Endothelial cell (in vitro differentiated cells): ENCODE results near the gene SLC12A2. TPM values are rescaled to one million over a fixed set of nuclear protein-coding genes. Genes with fewer than 3 reads are reported as not detected.

Experiments
- DNase-seq: peaks from one replicate; pipeline ENCODE4 v3.0.0; 2021; ENCODE audit warnings: low spot score
- H3K27ac Mint-ChIP-seq: one replicate; pipeline ENCODE4 v1.8.0; 2021; ENCODE audit warnings: mixed read lengths, inconsistent platforms; ENCODE audit not compliant: unreplicated experiment
- H3K27me3 Mint-ChIP-seq: one replicate; pipeline ENCODE4 v1.8.0; 2021; ENCODE audit warnings: mild to moderate bottlenecking, moderate library complexity, mixed read lengths, inconsistent platforms; ENCODE audit not compliant: unreplicated experiment
- H3K36me3 Mint-ChIP-seq: one replicate; pipeline ENCODE4 v1.8.0; 2021; ENCODE audit warnings: mild to moderate bottlenecking, low read depth, mixed read lengths, inconsistent platforms; ENCODE audit not compliant: unreplicated experiment
- H3K4me1 Mint-ChIP-seq: one replicate; pipeline ENCODE4 v1.8.0; 2021; ENCODE audit warnings: mild to moderate bottlenecking, mixed read lengths, inconsistent platforms; ENCODE audit not compliant: unreplicated experiment
- H3K4me3 Mint-ChIP-seq: one replicate; pipeline ENCODE4 v1.8.0; 2021; ENCODE audit warnings: mild to moderate bottlenecking, mixed read lengths, inconsistent platforms; ENCODE audit not compliant: unreplicated experiment
- H3K9me3 Mint-ChIP-seq: one replicate; pipeline ENCODE4 v1.8.0; 2021; ENCODE audit warnings: mixed read lengths, inconsistent platforms; ENCODE audit not compliant: unreplicated experiment
- CTCF ChIP-seq: fragments of 200-600 bp; sonication (generic); IDR thresholded peaks from one replicate; pipeline ENCODE4 v1.5.0; 2021; ENCODE audit warnings: antibody characterized with exemption; ENCODE audit not compliant: unreplicated experiment
- total RNA-seq: library from RNA; stranded (reverse); fragmentation: NEBNext Ultra II Directional; extraction: Animal tissue kit (Norgen Biotek cat#: 25700); gene quantifications from one replicate; pipeline ENCODE4 v1.2.1, GENCODE V29; 2021; ENCODE audit not compliant: unreplicated experiment

The SLC12A2 gene
- total RNA-seq, 1 donor from 2014 or later: 45.7 TPM

- DNase-seq: no peak
- Mint-ChIP-seq H3K9me3 (no peaks in the 10 kb centered on the region), H3K36me3 (no peaks in the 10 kb centered on the region), H3K4me3 (no peak overlapping the region), H3K27ac (no peak overlapping the region), H3K4me1 (no peaks in the 10 kb centered on the region), H3K27me3 (peaks cover 3% of the 10 kb centered on the region)
- no peak for TF ChIP-seq CTCF
These were observed 130.3 kb downstream of the SLC12A2 start for GRCh38 chr5:128213833-128214232.

GRCh38 chr5:128216285-128216684 lies 132.7 kb downstream of the SLC12A2 start:
- Mint-ChIP-seq H3K27me3 (no peaks in the 10 kb centered on the region), H3K4me1 (no peaks in the 10 kb centered on the region), H3K9me3 (no peaks in the 10 kb centered on the region), H3K27ac (no peak overlapping the region), H3K4me3 (no peak overlapping the region), H3K36me3 (no peaks in the 10 kb centered on the region)
- TF ChIP-seq CTCF: no peak
- no peak for DNase-seq

DNA sequence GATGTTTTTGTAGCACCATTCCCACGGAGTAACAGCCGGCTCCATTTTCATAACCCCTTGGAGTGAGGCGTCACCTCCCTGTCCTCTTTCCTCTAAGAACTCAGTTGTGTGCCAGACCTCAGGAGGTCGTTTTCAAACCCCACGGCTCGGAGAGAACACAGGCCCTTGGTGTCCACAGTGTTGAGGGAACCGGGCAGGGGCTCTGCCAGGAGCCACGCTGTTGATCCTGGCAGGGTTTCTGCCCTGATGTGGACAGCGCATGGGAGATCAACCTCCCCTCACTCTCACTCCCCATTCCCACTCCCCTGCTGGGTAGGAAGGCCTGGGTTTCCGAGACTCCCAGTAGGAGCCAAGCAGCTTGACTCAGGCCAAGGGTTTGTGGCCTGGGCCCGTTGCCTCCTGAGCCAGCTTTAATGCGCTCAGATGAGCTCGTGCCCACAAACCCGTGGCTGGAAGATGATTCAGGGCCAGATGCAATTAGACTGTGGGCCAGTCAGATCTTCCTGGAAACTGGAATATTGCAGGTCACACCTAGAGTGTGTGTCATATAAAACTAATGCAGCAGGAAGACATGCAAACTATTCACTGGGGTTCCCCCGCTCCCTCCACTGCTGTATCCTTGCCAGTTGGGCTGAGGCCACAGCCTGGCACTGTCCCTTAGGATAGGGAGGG lies 133.4 kb downstream of the SLC12A2 start:
- H3K4me3 Mint-ChIP-seq: no peak overlapping the region
- no peaks in the 10 kb centered on the region for H3K9me3 Mint-ChIP-seq
- H3K36me3 Mint-ChIP-seq: no peaks in the 10 kb centered on the region
- H3K27ac Mint-ChIP-seq: no peak overlapping the region
- no peaks in the 10 kb centered on the region for H3K27me3 Mint-ChIP-seq
- no peak for DNase-seq
- no peaks in the 10 kb centered on the region for H3K4me1 Mint-ChIP-seq
- no peak for TF ChIP-seq CTCF

DNA sequence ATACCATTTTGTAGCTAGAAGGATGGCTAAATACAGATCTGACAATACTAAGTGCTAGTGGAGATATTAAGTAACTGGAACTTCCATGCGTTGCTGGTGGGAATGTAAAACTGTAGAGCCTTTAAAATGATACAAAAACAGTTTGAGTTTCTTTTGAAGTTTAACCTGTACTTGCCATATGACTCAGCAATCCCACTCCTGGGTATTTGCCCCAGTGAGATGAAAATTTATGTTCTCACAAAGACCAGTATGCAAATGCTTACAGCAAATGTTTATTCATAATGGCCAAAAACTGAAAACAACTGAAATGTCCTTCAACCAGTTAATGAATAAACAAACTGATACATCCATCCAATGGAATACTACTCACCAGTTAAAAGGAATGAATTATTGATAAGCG lies 137.3 kb downstream of the SLC12A2 start:
- peaks cover 2% of the 10 kb centered on the region for H3K27me3 Mint-ChIP-seq
- no peaks in the 10 kb centered on the region for H3K4me1 Mint-ChIP-seq
- no peak overlapping the region for H3K4me3 Mint-ChIP-seq
- H3K9me3 Mint-ChIP-seq: no peaks in the 10 kb centered on the region
- no peak for TF ChIP-seq CTCF
- no peak for DNase-seq
- no peaks in the 10 kb centered on the region for H3K36me3 Mint-ChIP-seq
- no peak overlapping the region for H3K27ac Mint-ChIP-seq

- Mint-ChIP-seq H3K4me3 (no peak overlapping the region), H3K4me1 (no peaks in the 10 kb centered on the region), H3K27ac (no peak overlapping the region), H3K27me3 (peaks cover 2% of the 10 kb centered on the region), H3K9me3 (no peaks in the 10 kb centered on the region), H3K36me3 (no peaks in the 10 kb centered on the region)
- TF ChIP-seq CTCF: no peak
- DNase-seq: no peak
These were observed 140.8 kb downstream of the SLC12A2 start for GRCh38 chr5:128224336-128224735.
